HG02588 (cell line): ENCODE results near the gene ROM1.
"Not testable (repeated sequence)": the region's sequence is repeated elsewhere in the genome, so short reads cannot be mapped to it uniquely, and the experiment has no call there.

Experiments used
- ATAC-seq: cut with Tn5 transposase; IDR thresholded peaks from one replicate; pipeline ENCODE4 v1.9.1; 2021; ENCODE audit warnings: mild to moderate bottlenecking, moderate library complexity; ENCODE audit not compliant: unreplicated experiment

The ROM1 gene

DNA sequence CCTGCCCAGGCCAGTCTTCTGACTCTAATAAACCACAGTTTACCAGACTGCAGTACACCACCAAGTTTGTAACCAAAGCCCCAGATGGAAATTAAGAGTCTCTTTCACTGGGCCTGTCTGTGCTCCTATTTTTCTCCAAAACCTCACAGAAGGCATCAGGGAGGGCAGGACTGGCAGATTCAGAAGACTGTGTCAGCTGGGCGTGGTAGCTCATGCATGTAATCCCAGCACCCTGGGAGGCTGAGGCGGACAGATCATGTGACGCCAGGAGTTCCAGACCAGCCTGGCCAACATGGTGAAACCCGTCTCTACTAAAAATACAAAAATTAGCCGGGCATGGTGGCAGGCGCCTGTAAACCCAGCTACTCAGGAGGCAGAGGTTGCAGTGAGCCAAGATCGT lies 27.7 kb upstream of the ROM1 start:
- not testable (repeated sequence) for ATAC-seq

DNA sequence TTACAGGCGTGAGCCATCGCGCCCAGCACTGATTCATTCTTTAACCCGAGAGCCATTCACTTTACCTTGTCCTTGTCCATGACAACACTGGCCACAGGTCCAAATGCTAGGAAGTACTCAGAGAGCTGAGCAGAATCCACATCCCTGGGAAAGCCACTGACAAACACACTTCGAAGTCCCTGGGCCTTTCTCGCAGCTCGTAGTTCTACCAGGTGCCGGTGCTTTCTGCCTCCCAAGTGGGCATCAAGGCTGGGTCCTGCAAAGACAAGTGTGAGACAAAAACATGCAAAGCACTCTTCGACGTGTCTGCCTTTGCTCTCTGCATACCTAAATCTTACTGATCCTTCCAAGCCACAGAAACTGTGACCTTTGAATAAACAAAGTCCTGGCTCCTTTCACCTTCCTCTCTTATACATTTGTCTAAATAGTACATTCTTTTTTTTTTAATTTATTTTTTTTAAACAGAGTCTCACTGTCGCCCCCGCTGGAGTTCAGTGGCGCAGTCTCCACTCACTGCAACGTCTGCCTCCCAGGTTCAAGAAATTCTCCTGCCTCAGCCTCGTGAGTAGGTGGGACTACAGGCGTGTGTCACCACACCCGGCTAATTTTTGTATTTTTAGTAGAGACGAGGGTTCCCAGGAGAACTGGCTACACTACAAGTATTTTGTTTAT lies 24.0 kb upstream of the ROM1 start:
- ATAC-seq, result no peak

DNA sequence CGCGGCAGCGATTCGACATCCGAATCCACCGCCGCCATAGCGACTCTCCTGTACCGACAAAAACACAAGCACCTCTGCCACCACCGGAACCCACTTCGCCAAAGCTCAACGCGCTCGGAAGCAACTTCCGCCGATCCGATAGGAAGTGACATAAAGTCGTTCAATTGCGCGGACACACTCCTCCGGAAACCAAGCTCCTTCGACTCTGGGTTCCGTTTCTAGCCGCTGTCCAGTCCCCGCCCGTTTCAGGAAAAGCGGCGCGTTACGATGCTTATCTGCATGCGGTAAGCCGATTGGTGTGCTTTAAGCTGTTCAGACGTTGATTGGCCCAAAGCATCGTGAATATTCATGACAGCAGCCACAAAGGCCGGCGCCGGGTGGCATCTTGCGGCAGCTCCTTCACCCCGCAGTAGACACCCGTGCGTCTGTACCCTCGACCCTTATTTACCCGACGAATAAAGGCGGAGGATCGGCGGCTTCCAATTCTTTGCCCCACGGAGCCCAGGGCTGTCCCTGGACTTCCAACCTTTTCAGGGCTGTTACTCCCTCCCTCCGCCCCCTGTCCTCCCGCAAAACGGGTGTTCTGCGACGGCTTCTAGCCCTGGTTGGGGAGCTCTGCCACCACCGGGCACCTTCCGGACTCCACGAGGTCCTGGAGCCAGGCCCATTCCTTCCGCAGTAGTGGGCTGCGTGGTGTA lies 21.5 kb upstream of the ROM1 start, which contains the start of gene TUT1:
Gene TUT1, minus strand, starts transcription at position 76 of the 698 bp plus-strand sequence. Its CDS starts 38 bp downstream, at position 38.
- peak; percentile 82 for ATAC-seq

DNA sequence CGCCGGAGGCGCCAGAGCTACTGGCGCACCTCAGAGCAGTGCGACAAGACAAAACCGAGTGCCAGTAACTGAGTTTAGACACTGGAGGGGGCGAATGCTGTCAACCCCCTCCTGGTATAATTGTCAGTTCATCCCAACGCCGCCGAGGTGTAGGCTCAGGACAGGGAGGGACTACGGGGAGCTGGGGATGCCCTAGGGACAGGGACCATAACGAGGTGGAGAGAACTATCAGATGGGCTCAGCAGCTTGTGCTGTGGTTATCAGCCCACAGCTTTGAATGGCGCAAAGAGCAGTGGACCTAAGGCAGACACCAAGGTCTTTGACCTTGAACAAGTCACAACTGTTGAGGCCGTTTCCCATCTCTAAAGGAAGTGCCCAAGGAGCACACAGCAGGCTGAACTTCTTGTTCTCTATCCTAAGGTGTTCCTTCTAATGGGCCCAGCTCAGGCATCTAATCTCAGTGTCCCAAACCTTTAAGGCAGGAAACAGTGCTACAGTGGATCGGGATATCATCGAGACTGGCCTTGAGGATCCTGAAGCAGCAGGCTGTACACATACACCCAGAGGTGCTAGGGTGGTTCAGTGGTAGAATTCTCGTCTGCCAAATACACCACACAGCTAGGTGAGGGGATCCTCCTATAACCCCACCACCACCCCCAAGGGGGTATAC lies 20.8 kb upstream of the ROM1 start:
- no peak for ATAC-seq

DNA sequence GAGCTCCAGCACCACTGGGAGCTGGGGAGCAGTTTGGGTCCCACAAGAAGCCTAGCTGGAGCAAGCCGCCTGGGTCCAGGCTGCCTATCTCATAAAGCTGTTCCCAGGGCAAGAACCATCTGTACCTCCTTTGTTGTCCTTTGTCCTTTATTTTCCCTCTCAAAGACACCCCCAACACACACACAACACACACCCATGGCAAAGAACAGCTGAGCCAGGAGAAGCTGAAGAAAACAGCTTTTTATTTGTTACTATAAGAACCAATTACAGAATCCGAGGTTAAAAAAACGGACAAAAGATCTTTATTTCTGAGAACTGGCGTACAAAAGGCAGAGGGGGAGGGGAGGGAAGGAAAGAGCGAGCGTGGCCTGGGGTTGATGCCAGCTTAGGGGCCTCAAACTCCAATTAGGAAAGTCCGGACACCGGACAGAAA lies 20.1 kb upstream of the ROM1 start:
- no peak for ATAC-seq

DNA sequence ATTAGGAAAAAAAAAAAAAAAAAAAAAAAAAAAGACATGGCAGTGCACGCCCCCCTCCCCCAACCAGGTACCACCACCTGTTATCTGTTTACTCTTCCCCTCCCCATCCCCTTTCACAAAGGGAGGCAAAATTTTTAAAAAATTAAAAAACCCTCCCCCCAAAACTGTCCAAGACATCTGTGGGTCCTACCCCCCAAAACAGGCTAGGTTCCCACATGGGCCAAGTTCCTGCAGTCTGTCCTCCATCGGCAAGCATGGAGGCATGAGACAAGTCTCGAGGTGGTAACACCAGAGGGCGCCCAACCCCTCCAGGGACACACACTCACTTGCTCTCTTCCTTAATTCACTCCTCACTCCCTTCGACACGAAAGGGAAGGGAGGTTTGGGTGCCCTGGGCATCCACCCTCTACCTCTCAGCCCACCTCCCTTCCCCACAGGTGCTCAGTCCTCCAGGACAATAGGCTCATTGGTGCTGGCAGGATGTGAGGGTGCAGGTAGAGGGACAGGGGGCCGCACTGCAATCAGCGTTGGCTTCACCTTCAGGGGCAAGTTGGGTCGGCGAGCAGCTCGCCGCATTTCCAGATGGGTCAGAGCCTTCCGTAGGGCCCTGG lies 19.5 kb upstream of the ROM1 start:
- ATAC-seq, result no peak

DNA sequence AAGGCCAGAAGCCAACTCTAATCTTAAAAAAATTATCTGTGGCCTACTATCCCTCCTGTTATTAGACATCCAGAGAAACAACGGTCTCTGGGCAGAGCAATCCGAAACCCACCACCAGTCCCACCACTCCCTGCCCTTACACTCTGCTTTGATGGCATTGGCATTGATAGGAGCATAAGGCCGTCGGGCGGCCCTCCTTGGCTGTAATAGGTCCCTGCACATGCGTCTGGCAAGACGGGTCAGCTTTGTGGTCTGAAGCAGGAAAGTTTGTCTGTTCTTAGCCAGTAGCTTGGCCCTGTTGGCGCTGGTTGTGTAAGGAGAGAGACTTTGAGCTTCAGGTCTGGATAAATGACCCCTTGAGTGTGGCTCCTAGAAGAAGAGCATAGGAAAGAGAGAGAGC lies 17.9 kb upstream of the ROM1 start:
- ATAC-seq, result no peak

DNA sequence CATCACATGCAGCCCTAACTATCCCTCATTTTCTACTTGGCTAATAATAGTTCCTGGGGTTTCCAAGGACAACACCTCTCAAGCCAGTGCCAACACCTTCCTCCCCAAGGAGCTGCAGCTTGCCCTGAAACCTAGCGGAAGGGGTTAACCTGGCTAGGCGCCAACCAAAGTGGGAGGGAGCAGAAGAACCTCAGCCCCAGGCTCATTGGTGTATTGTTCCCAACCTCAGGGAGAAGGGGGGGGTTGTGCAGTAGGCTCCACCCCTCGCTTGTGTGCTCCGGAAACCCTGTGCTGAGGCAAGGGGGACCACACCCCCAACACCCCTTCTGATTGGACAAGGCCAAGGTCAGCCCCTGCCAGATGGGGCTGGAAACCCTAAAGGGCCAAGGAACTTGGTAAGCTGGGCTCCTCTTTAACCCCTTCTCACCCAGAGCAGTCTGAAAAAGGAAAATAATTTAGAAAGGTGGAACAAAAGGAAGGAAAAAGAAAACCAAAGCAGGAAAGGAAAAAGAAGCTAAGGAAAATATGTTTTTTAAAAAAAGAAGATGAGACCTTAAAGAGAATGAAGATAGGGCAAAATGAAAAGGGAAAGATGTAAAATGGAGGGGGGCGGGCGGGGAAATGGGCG lies 13.9 kb upstream of the ROM1 start:
- peak; percentile 44 for ATAC-seq

DNA sequence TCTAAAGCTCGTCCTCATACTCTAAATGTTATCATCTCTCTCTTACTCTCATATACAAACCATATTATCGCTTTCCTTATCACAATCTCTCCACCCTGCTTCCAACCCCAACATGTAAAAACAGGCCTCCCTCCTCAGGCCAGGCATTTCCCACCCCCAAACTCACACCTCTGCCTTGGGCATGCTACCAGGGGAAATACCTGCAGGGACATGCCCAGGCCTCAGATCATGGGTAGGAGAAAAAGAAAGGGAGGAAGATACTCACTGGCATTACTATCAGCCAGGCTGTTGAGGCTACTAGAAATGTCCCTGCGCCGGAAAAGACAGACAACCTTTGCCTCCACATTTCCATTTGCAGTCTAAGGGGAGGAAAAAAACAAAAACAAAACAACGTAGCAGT lies 13.2 kb upstream of the ROM1 start:
- ATAC-seq, result no peak

GRCh38 chr11:62600367-62601121 lies 12.5 kb upstream of the ROM1 start:
- ATAC-seq, result no peak

- peak; percentile 18 for ATAC-seq
Measured at GRCh38 chr11:62601122-62601371, 12.0 kb upstream of the ROM1 start.

- peak; percentile 71 for ATAC-seq
Measured at GRCh38 chr11:62601372-62602140, 11.5 kb upstream of the ROM1 start, which contains the start of gene MTA2. Gene MTA2, minus strand, starts transcription at chr11:62601865. Its CDS starts 415 bp downstream, at chr11:62601450.

DNA sequence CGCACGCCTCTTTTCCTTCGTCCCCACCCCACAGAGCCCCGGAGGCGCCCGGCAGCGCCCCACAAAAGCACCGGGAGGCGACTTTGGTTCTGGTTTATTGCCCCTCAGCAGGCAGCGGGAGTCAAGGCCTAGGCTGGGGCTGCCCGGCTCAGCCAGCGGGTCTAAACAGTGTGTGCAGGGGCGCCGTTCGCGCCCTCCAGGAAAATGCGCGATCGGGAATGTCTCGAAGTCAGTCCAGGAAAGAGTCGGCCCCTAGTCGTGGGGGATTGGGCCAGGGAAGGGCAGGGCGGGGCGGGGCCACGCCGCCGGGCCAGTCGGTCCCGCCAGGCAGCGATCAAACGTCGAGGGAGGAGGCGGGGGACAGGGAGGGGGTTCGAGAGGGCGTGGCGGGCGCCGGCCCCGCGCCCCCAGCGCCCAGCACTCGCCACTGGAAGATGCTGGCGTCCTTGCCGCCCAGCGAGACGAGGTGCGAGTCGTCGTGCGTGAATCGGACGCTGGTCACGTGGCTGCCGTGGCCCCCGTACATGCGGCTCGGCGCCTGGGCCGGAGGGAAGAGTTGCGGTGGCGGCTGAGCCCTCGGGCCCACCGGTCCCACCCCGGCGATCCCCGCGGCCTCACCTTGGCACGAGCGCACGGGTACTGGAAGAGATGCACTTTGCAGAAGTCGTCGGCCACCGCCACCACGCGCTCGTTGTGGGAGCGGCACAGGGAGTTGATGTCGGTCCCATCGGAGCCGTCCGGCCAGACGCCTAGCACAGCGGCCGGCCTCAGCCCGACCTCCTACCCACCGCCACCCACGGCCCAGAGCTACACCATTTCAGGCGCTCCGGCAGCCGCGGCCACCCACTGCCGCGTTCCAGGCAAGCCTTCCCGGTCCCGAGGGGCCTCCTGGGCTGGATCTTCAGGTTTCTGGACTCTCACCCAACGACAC lies 10.7 kb upstream of the ROM1 start:
- ATAC-seq, result no peak

- ATAC-seq, result no peak
Measured at GRCh38 chr11:62603072-62603408, 10.0 kb upstream of the ROM1 start.

DNA sequence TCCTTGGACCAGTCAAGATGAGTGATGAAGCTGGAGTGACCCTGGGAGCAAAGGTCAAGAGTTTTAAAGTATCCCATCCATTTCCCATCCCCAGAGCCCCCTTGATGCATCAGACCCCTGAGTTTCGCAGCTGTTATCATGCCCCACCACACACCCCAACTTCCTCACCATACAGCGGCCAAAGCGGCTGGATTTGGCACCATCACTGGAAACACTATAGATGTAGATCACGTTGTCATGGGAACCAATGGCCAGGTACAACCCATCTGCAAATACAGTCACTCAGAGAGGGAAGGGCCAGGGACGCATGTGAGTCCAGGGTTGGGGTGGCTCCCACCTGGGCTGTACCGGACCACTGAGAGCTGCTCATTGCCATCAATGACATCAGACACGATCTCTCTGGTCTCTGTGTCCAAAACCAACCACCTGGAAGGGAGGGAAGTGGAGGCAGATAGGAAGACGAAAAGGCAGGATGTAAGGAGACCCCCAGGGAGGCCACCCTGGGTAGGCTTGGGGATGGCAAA lies 9.2 kb upstream of the ROM1 start:
- ATAC-seq, result no peak

DNA sequence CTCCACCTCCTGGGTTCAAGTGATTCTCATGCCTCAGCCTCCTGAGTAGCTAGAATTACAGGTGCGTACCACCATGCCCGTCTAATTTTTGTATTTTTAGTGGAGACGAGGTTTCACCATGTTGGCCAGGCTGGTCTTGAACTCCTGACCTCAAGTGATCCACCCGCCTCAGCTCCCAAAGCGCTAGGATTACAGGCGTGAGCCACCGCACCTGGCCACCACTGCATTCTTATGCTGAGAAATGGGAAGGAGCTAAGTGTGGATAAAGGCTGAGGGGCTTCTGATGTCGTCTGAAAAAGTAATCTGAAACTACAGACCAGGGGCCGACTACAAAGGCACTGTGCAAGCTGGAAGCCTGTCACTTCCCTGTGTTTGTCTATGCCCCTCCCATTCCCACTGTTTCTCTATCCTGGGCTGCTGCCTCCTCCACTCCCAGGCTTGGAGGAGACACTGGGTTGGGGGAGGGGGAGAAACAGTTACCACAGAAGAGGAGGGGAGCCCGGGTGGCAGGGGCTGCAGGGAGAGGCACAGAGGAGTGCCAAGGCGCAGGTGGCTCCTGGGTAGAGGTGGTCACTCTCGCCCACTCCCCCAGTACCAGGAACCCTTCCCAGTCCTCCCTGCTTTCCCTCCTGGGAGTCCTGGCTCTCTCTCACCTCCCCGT lies 8.5 kb upstream of the ROM1 start:
- ATAC-seq, result no peak

DNA sequence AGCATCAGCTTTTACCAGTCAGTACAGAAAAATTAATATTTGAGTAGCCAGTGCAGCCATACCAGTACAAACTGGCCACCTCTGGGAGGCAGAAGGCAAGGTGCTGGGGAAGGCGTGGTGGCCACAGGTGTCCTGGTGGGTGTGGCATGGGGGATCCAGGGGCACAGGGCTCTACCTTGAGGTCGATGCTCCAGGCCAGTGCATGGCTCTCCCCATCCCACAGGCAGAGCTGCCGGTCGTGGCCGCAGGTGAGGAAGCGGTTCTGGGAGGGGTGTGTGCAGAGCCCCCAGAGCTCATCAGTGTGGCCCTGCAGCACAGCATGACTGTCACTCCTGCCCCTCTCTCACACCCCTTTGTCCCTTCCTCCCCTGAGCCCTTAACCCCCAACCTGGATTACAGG lies 7.6 kb upstream of the ROM1 start:
- ATAC-seq, result no peak

DNA sequence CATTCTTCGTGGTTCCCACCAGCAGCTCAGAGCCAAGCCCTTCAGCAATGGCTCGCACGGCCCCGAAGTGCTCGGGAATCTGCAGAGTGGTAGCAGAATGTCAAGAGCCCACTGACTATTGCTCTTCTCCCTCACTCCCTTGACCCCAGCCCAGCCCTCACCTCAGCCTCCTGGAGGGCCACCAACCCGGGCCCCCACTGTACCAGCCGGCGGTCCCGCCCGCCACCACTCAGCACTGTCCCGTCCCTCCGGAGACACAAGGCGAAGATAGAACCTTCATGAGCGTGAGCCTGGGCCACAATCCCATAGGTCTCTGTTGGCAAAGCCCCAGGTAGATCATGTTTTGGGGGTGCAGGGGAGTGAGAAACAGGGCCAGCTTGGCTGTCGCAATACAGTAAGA lies 7.2 kb upstream of the ROM1 start:
- ATAC-seq, result no peak
